SK-N-SH (cell line): ENCODE data around the gene SYT6. TPM values are rescaled to one million over a fixed set of nuclear protein-coding genes. Genes with fewer than 3 reads are reported as not detected.

Experiments used
- CTCF ChIA-PET: fragments of 300-600, 350-600 bp; formaldehyde crosslinking; extraction: SDS; loops from one replicate; lab custom pipeline; 2021; lab: Yijun Ruan, JAX
- POLR2A ChIA-PET: fragments of 350-600 bp; sonication (Branson Sonifier 250); formaldehyde crosslinking; extraction: SDS; loops from one replicate; lab custom pipeline; 2020; ENCODE audit warnings: antibody characterized with exemption, inconsistent platforms; lab: Yijun Ruan, JAX
- DNase-seq: peaks from one replicate; pipeline ENCODE4 v3.0.0; 2012
- H2AFZ ChIP-seq: fragments of 200-600 bp; sonication (generic); 2 replicates; pipeline ENCODE4 v1.8.1; 2016; ENCODE audit warnings: antibody characterized with exemption, mild to moderate bottlenecking, low read depth
- H3F3A ChIP-seq: fragments of 200-600 bp; sonication (generic); replicated peaks from 2 replicates; pipeline ENCODE3; 2016; ENCODE audit warnings: antibody characterized with exemption, mild to moderate bottlenecking; ENCODE audit not compliant: insufficient read depth
- H3K27ac ChIP-seq, 2 experiments: fragments of 200-500 bp in 1 of 2; fragments of 200-600 bp in 1 of 2; sonication (Bioruptor generic) in 1 of 2; sonication (generic), shearing (Covaris generic) in 1 of 2; 2 replicates each; pipeline versions ENCODE4 v1.5.1 to v1.6.1; 2014 to 2016; ENCODE audit warnings: low read depth in 2 of 2, inconsistent platforms in 1 of 2, low read length in 1 of 2, mild to moderate bottlenecking in 1 of 2, mixed read lengths in 1 of 2
- H3K27me3 ChIP-seq: fragments of 200-600 bp; sonication (generic), shearing (Covaris generic); 2 replicates; pipeline ENCODE4 v1.6.1; 2016; ENCODE audit warnings: mixed run types; ENCODE audit not compliant: insufficient read depth
- H3K36me3 ChIP-seq, 2 experiments: fragments of 200-500 bp in 1 of 2; fragments of 200-600 bp in 1 of 2; sonication (Bioruptor generic) in 1 of 2; sonication (generic) in 1 of 2; replicated peaks in 1 of 2; 2 replicates each; pipeline versions ENCODE3 to v1.5.1; 2014 to 2016; ENCODE audit warnings: low read length in 1 of 2, mild to moderate bottlenecking in 1 of 2; ENCODE audit not compliant: insufficient read depth in 2 of 2, control insufficient read depth in 1 of 2
- H3K4me1 ChIP-seq, 2 experiments: fragments of 200-500 bp in 1 of 2; fragments of 200-600 bp in 1 of 2; sonication (Bioruptor generic) in 1 of 2; sonication (generic), shearing (Covaris generic) in 1 of 2; 2 replicates each; pipeline versions ENCODE4 v1.5.1 to v1.6.1; 2014 to 2016; ENCODE audit warnings: low read depth in 1 of 2, low read length in 1 of 2, mixed run types in 1 of 2; ENCODE audit not compliant: insufficient read depth in 2 of 2, control insufficient read depth in 1 of 2
- H3K4me2 ChIP-seq: fragments of 200-600 bp; sonication (generic), shearing (Covaris generic); 2 replicates; pipeline ENCODE4 v1.6.1; 2017; ENCODE audit warnings: mixed run types
- H3K4me3 ChIP-seq, 2 experiments: fragments of 200-500 bp in 1 of 2; fragments of 200-600 bp in 1 of 2; sonication (Bioruptor generic) in 1 of 2; sonication (generic), shearing (Covaris generic) in 1 of 2; 2 replicates each; pipeline versions ENCODE4 v1.5.1 to v1.8.1; 2014 to 2016; ENCODE audit warnings: low read depth in 2 of 2, inconsistent platforms in 1 of 2, low read length in 1 of 2, mild to moderate bottlenecking in 1 of 2, mixed read lengths in 1 of 2, moderate library complexity in 1 of 2
- H3K79me2 ChIP-seq: fragments of 200-600 bp; sonication (generic); 2 replicates; pipeline ENCODE4 v1.8.1; 2017; ENCODE audit warnings: mild to moderate bottlenecking; ENCODE audit not compliant: insufficient read depth
- H3K9ac ChIP-seq: fragments of 200-600 bp; sonication (generic); 2 replicates; pipeline ENCODE4 v1.6.1; 2017; ENCODE audit warnings: mixed run types
- H3K9me2 ChIP-seq: fragments of 200-600 bp; sonication (generic); 2 replicates; pipeline ENCODE4 v1.6.1; 2017; ENCODE audit warnings: mixed run types
- H3K9me3 ChIP-seq: fragments of 200-600 bp; sonication (generic); 2 replicates; pipeline ENCODE4 v1.6.1; 2017; ENCODE audit warnings: mixed run types, mild to moderate bottlenecking, moderate library complexity
- H4K20me1 ChIP-seq: fragments of 200-600 bp; sonication (generic); 2 replicates; pipeline ENCODE4 v1.6.1; 2017; ENCODE audit warnings: mild to moderate bottlenecking, mixed run types; ENCODE audit not compliant: insufficient read depth
- CHD2 ChIP-seq: fragments of 150-350 bp; IDR thresholded peaks from 2 replicates; pipeline ENCODE4 v1.6.1; 2018; ENCODE audit warnings: low read length; ENCODE audit not compliant: partially characterized antibody
- CTCF ChIP-seq: fragments of 200-600 bp; sonication (generic); IDR thresholded peaks from 2 replicates; pipeline ENCODE4 v1.6.1; 2017; ENCODE audit warnings: antibody characterized with exemption, mild to moderate bottlenecking, moderate library complexity
- EZH2phosphoT487 ChIP-seq: fragments of 200-600 bp; sonication (generic); IDR thresholded peaks from 2 replicates; pipeline ENCODE4 v1.6.1; 2017; ENCODE audit warnings: low read depth, mixed run types, mild to moderate bottlenecking, antibody characterized with exemption, moderate library complexity, borderline replicate concordance
- FOXJ3 ChIP-seq: sonication (generic); formaldehyde crosslinking; IDR thresholded peaks from 2 replicates; pipeline ENCODE4 v1.5.1; 2020; ENCODE audit warnings: mild to moderate bottlenecking, missing genetic modification reagents
- FOXM1 ChIP-seq: IDR thresholded peaks from 2 replicates; pipeline ENCODE4 v1.4.0; 2012; ENCODE audit warnings: low read depth, mild to moderate bottlenecking
- GABPA ChIP-seq: IDR thresholded peaks from 2 replicates; pipeline ENCODE4 v1.4.0; 2012; ENCODE audit warnings: low read depth, mild to moderate bottlenecking
- GATA2 ChIP-seq: sonication (generic); formaldehyde crosslinking; IDR thresholded peaks from 2 replicates; pipeline ENCODE4 v1.5.0; 2020; ENCODE audit warnings: mild to moderate bottlenecking, missing genetic modification reagents
- MEF2A ChIP-seq: IDR thresholded peaks from 2 replicates; pipeline ENCODE4 v1.4.0; 2012; ENCODE audit warnings: low read depth, borderline replicate concordance
- MXI1 ChIP-seq: IDR thresholded peaks from 2 replicates; pipeline ENCODE4 v1.6.1; 2012; ENCODE audit warnings: mild to moderate bottlenecking, low read depth, low read length, improper control_type of control experiment
- NFIC ChIP-seq: IDR thresholded peaks from 2 replicates; pipeline ENCODE4 v1.4.0; 2012; ENCODE audit warnings: borderline replicate concordance
- POLR2AphosphoS5 ChIP-seq: IDR thresholded peaks from 2 replicates; pipeline ENCODE4 v1.6.1; 2012; ENCODE audit warnings: low read depth, low read length
- REST ChIP-seq: IDR thresholded peaks from 2 replicates; pipeline ENCODE4 v1.6.1; 2012; ENCODE audit warnings: mild to moderate bottlenecking, low read depth, low read length, moderate library complexity
- RXRA ChIP-seq: IDR thresholded peaks from 2 replicates; pipeline ENCODE4 v1.4.0; 2012; ENCODE audit warnings: low read depth, mild to moderate bottlenecking, borderline replicate concordance
- SMC3 ChIP-seq: IDR thresholded peaks from 2 replicates; pipeline ENCODE4 v1.6.1; 2012; ENCODE audit warnings: low read depth, low read length, improper control_type of control experiment
- TCF12 ChIP-seq: IDR thresholded peaks from 2 replicates; pipeline ENCODE4 v1.4.0; 2012
- TEAD4 ChIP-seq: IDR thresholded peaks from 2 replicates; pipeline ENCODE4 v1.4.0; 2012; ENCODE audit warnings: mild to moderate bottlenecking, borderline replicate concordance; ENCODE audit not compliant: insufficient read depth
- YY1 ChIP-seq: IDR thresholded peaks from 2 replicates; pipeline ENCODE4 v1.4.0; 2012; ENCODE audit warnings: low read depth, mild to moderate bottlenecking
- WGBS: methylation state at CpG from one replicate; pipeline ENCODE4 v1.1.6; 2017; ENCODE audit warnings: low lambda C conversion rate; 5-methylcytosine and 5-hydroxymethylcytosine counted together
- polyA plus RNA-seq, 3 experiments: library from polyadenylated mRNA; depleted of rRNA; stranded (reverse); fragments of >200 nt; gene quantifications; 2 replicates each; pipeline ENCODE4 v1.2.3, GENCODE V29; 2012
- TF ChIP-seq, protein P1 (sequence below): IDR thresholded peaks from 2 replicates; pipeline ENCODE4 v1.4.0; 2012; ENCODE audit warnings: low read depth, borderline replicate concordance

Gene SYT6
- polyA plus RNA-seq, 1 of the 3 experiments (the other 2 are of a cell fraction) = not detected

- TF ChIP-seq RXRA (no peak), MXI1 (no peak)
- TF ChIP-seq, protein P1, sequence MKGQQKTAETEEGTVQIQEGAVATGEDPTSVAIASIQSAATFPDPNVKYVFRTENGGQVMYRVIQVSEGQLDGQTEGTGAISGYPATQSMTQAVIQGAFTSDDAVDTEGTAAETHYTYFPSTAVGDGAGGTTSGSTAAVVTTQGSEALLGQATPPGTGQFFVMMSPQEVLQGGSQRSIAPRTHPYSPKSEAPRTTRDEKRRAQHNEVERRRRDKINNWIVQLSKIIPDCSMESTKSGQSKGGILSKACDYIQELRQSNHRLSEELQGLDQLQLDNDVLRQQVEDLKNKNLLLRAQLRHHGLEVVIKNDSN = no peak
Measured at GRCh38 chr1:114093624-114094362, 59.9 kb downstream of the SYT6 start (continued).

- CTCF ChIA-PET = interaction anchor here (0.9 kb wide), 1 partner anchor 10 kb away, joined by 3 read pairs; no protein-coding TSS in a partner anchor
- TF ChIP-seq POLR2AphosphoS5 = no peak
- no peak for TF ChIP-seq EZH2phosphoT487
- no peak for TF ChIP-seq RXRA
- no peak for TF ChIP-seq GATA2
- no peak for TF ChIP-seq FOXM1
- no peak for TF ChIP-seq CHD2
- TF ChIP-seq SMC3 = no peak
- TF ChIP-seq TEAD4 = no peak
- TF ChIP-seq YY1 = no peak
- TF ChIP-seq MEF2A = no peak
- no peak for TF ChIP-seq MXI1
- no peak for TF ChIP-seq TCF12
- no peak for TF ChIP-seq NFIC
- TF ChIP-seq FOXJ3 (CRISPR knock-in tag) = no peak
- TF ChIP-seq REST = no peak
- TF ChIP-seq CTCF = no peak
- TF ChIP-seq, protein P1 = no peak
- TF ChIP-seq GABPA = no peak
- POLR2A ChIA-PET = no interaction called here
Measured at GRCh38 chr1:114092186-114093062, 61.2 kb downstream of the SYT6 start.

More at GRCh38 chr1:114092186-114093062, 61.2 kb downstream of the SYT6 start:
- Histone ChIP-seq H3K4me1 (peaks cover 0 to 5% of the 10 kb centered on the region in 2 experiments; a peak in 2 of 4 replicates), H3K9me3 (no peaks in the 10 kb centered on the region), H3K27me3 (peaks cover 16% of the 10 kb centered on the region), H3K36me3 (no peaks in the 10 kb centered on the region), H3K27ac (no peak overlapping the region), H3K4me2 (no peak overlapping the region), H3K79me2 (no peaks in the 10 kb centered on the region), H4K20me1 (no peaks in the 10 kb centered on the region), H3K9ac (no peak overlapping the region), H2AFZ (no peak overlapping the region), H3F3A (no peaks in the 10 kb centered on the region), H3K4me3 (no peak overlapping the region), H3K9me2 (no peaks in the 10 kb centered on the region)
- no peak for DNase-seq
- WGBS = 49% methylated on average over 3 of the region's 3 CpGs
